Stimulated activated CD4-positive, alpha-beta T cell treated with anti-CD3 and anti-CD28 coated beads, Interleukin-12 subunit alpha, Interleukin-12 subunit beta, amount 100 ng/mL, for 48 hours (primary cell): ENCODE measurements around the gene RWDD2A.
"Not testable (repeated sequence)": the region's sequence is repeated elsewhere in the genome, so short reads cannot be mapped to it uniquely, and the experiment has no call there.

Source experiments
- DNase-seq, 3 donors: peaks; one replicate each; pipeline ENCODE4 v3.0.0-alpha.2; 2020; ENCODE audit warnings: low read depth in 2 of 3, low spot score in 1 of 3

The RWDD2A gene

DNA sequence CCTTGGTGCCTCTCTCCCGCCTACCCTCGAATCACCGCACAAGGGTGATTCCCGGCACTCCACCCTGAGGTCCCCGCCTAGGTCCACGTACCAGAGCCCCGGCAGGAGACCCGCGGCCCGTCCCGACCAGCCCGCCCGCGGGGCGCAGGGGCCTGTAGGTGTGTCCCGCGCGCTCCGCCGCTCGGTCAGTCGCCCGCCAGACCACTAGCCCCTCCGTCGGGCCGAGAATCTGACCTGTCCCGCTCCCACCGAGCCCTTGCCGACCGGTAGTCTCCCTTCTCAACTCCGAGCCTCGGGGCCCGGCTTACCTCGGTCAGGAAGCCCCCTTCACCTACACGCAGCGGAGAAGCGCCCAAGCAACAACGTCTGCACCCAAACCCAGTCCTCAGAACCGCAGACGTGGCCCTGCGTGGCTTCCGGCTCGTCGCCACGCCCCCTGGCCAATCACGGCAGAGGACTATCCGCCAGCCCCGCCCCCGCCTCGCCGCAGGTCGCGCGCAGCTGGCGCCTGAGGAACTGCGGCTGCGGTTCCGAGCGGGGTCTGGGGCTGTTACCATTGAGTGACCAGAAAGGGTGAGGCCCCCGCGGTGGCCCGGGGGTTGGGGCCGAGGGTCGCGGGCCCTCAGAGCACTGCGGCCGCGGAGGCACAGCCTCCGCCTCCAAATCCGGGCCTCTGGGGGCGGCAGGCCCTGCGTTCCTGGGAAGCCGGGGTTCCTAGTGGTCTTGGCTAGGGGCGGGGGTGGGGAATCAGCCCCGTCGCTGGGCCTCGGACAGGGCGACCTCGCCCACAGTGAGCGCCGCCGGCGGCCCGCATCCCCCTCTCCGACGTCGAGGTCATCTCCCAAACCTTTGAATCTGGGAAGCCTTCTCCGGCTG, at the start of gene RWDD2A, which contains the start of gene PGM3:
Gene RWDD2A (plus strand): TSS at position 487 of the 876 bp plus-strand sequence. CDS start 1,095 bp downstream, outside the sequence.
Gene PGM3 (minus strand): TSS at position 395 of the 876 bp plus-strand sequence. CDS start 2,253 bp downstream, outside the sequence.
- peak; percentile 74 to 84 (median 77) for DNase-seq

DNA sequence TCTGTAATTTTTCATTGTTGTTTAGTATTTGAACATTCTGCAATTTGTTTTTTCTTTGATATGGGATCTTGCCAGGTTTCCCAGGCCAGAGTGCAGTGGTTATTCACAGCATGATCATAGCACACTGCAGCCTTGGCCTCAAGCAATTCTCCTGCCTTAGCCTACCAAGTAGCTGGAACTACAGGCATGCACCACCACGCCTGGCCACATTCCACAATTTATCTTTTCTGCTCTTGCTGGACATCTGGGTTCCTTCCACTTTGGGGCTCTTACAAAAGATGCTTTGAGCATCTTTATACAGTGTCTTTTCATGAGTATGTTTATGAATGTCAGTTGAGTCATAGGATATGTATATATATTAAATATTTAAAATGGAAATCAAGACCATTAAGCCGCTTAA, 42.0 kb upstream of the RWDD2A start:
- DNase-seq: no peak

DNA sequence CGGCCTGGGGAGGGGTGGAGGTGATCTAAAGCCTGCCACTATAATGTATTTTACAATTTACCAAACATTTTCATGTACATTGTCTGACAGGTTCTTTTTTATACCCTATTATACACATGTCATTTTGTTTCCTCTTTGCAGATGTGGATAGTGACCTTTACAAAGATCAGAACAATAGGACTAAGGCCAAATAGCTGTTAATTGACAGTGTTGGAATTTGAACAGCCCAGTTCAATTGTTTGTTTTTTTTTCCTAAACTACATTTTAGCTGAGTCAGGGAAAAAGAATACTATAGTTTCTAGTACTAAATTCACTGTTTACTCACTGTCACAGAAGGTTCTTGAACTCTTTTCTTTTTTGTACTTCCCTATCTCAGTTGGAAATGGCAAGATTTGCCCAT, 40.2 kb upstream of the RWDD2A start:
- DNase-seq: no peak

DNA sequence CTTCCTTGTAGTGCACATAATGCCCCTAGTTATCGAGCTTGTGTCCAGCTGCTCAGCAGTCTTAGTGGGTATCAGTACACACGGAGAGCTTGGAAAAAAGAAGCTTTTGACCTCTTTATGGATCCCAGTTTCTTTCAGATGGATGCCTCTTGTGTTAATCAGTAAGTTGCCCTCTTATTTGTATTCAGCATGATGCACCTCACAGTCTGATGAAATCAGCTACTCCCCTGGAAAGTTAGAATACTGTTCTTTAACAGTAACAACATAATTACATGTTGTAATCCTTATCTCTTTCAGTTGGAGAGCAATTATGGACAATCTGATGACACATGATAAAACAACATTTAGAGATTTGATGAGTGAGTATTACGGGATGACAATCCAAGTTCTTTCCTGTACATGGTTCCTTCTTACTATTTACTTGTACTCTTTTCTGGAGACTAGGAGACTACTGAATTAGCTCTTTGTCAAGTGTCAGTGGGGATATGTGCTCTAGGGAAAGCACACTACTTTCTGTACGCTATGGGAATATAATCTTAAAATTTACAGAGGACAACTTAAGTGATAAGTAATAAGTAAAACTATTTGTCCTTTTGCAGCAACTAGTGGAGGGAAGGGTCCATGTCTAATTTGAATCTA, 39.2 kb upstream of the RWDD2A start:
- no peak for DNase-seq

DNA sequence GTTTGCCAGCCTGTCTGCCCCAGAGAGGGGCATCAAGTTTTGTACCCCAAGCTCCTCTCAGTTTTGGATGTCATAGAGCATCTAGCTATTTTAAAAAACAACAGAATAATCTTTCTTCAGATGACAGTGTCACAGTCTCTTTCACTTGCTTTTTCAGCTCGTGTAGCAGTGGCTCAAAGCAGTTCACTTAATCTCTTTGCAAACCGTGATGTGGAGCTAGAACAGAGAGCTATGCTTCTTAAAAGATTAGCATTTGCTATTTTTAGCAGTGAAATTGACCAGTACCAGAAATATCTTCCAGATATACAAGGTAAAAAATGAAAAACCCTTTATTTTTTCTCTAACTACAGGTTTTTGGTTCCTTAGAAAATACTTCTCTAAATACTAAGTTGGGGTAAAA, 37.4 kb upstream of the RWDD2A start:
- no peak for DNase-seq

DNA sequence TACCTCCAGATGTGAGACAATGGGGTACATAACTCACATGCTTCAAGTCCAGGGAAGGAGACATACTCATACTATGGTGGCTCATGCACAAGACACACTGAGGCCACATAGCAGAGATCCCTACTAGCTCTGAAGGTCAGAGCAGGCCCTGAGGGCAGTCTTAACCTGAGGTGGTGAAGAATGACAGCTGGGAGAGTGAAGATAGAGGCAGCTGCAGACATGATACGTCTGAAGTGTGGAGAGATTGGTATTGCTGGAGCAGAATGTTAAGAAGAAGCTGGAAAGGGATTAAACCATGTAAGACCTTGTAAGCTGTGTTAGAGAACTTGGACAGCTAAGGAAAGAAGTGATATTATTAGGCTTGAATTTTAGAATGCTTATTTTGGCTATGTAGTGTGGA, 33.0 kb upstream of the RWDD2A start:
- no peak for DNase-seq

DNA sequence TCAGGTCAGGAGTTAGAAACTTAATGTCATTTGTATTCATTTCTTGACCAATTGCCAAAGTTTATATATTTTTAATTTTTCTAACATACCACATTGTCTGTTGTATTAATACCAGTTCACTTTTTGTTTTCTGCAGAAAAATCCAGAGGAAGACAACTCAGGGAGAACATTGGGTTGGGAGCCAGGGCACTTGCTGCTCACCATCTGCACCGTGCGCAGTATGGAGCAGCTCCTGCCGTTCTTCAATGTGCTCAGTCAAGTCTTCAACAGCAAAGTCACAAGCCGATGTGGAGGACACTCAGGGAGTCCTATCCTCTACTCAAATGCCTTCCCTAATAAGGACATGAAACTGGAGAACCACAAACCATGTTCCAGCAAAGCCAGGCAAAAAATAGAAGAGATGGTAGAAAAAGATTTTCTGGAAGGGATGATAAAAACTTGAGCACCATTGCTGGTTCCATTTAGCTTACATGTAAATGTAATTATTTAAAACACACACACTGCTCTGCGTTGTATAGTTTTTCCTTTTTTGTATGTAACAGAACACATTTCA, 25.4 kb upstream of the RWDD2A start:
- no peak for DNase-seq

DNA sequence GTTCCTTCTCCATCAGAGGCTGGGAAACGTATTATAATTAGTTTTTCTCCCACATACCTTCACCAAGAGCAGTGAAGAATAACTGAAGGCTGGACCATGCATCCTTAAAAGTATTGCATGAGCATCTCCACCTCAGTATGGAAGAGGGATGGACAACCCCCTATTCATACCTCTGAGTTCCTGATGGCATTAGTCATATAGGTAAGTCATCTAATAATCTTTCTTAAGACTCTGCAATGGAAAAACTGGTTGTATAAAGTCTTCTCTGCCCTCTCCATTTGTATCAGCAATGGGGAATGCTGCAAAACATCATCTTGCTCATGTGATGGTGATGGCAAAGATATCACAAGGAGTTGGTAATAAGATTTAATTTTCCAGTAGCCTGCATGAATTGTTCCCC, 24.6 kb upstream of the RWDD2A start:
- no peak for DNase-seq

DNA sequence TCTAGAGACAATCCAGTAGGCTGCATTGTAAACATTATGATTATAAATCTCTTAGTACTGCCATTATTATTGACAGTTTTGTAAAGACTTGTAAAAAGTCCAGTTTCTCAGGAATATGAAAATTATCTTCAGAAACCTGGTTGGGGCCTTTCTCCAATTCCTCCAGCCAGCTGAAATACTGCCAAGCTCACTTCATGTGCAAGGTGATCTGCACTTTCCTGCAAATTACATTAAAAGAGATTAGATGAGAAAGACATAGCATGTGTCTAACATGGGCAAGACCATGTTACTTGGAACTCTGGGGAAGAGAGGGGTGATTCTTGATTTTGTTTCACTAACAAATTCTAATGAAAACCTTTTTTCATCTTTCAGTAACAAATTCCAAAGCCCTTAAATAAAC, 24.1 kb upstream of the RWDD2A start:
- no peak for DNase-seq

DNA sequence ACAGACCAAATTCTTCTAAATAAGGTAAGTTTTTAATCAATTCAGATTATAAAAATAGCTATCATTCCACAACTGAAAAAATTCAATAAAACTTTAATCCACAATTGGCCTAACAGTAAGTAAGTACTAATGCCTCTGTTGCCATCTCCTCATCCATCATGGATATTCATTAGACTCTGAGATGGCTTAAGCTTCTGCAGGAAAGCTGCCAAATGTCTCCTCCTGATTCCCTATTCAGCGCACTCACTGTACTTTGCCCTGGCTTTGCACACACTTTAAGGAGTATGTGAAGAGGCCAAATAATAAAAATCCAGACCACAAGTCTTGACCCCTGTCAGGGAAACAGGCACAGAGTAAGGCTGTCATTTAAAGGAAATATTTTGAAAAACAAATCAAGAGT, 23.6 kb upstream of the RWDD2A start:
- DNase-seq: no peak

DNA sequence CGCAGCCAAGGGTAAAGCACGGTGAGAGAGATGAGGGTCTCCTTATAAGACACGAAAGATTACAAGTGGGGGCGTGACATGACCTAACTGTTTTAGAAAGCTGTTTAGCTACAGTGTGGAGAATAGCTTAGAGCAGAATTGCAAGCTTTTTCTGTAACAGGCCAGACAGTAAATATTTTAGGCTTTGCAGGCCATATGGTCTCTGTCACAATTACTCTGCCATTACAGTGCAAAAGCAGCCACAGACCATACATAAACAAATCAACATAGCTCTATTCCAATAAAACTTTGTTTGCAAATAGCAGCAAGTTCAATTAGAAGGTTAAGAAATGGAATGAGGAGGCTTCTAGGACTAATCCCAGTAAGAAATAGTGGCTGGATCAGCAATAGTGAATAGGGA, 16.9 kb upstream of the RWDD2A start:
- no peak for DNase-seq

DNA sequence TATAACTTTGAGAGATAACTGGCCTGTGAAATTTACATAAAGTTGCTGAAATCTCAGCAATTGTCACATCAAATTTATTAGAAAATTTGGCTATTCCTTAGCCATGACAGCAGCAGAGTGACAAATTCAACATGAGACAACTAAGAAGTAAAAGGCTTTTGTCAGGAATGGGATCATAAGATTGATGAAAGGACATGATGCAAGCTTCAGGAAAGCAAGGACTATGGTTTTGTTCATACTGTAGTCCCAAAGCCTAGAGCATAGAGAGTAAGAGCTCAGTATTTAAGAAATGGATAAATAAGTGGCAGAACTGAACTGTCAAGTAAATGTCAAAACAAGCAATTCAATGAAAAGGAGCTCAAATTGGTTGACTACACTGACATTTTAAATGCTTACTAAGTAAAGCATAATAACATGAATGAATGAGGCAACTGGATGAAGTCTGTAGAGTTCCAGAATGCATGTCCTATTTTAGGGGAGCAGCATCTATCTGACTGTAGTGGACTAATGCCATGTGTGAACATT, 12.7 kb upstream of the RWDD2A start:
- no peak for DNase-seq

DNA sequence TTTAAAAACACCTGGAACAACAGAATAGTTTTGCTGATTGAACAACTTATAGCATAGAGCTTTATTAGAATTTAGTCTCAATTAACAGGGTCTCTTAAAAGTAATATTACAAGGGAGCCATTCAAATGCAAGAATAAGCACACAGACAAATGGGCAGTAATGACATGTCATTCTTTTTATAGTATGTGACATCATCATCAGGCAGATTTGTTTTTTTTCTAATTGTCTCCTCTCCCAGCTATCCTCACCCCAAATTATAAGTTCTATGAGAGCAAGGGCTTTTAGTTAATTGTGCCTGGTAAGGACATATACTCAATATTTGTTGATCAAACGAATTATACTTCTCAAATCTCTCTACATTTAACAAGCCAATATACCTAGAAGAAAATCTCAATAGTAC, 11.0 kb upstream of the RWDD2A start:
- DNase-seq: no peak

DNA sequence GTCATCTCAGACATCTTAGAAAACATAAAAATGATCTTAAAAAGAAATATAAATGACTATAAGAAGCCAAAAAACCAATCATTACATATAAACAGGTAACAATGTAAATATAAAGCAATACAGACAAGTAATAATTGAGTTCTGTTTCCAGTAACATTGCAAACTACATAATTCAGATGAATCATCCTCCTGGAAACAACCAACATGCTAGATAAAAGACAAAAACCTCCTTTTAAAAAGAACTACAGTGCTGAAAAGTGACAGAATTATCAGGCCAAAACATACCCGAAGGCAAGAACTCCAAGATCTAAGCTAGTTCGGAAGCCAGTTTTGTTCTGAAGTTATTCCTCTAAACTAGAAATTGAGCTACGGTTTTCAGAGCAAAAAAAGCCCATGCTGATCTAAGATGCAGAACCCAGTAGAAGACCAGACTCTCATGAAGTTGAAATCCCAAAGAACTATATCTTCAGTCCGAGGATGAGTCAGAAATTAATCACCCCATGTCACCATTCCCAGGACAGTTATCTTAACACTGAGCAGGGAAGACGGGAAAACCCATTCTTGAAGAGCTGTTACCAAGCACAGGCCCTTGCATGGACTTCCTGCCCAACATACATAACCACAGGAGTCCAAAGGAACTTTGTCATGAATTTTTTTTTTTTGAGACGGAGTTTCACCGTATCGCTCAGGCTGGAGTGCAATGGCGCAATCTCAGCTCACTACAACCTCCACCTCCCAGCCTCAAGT, 9.9 kb upstream of the RWDD2A start:
- no peak for DNase-seq

DNA sequence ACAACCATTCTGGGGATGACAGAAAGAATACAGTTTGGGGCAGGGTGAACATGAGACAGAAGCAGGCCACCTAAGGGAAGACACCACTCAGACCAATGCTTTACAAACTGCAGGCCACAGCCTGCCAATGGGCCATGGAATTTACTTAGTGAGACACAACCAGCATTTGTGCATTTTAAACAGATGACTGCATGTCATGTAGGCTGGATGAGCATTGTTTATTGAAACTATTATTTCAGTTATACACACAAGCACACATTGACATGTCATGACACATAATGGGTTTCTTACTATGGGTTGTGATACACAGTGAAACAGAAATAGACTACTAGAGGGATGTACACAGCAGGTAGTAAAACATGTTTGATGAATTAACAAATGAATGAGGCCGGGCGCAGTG, 8.1 kb upstream of the RWDD2A start:
- DNase-seq: no peak

DNA sequence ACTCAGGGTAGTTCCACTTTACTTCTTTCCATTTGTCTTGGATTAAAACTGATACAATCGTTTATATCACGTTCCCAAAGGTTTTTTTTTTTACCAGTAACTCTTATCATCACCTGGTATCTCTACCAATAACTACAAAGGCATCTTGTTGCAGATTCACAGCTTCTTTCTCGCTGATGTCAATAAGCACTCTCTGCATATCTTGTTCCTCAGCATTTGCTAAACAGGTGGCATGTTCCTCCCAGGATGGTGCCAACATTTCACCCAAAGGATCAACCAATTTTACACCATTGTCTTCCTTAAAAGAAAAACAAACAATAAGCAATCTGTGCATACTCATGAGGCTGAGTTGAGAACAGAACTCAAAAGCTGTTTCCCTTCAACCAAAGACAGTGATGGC, 4.7 kb upstream of the RWDD2A start:
- DNase-seq: no peak

DNA sequence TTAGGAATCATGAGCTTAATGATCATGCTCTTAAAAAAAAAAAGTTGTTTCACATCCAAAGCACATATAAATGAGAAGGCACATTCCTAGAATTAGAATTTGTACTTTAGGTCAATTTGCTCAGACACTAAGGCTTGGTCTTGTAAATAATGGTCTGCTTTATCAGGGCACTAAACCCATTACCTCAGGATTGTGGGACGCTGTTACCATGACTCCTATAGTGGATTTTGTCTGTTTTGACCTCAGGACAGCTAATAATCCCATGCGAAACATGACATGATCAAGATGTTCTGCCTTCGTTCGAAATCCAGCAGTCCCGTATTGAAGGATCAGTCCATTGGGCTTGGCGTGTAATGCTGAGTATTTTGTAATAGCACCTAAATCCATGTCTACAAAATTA, 2.5 kb upstream of the RWDD2A start:
- no peak for DNase-seq

DNA sequence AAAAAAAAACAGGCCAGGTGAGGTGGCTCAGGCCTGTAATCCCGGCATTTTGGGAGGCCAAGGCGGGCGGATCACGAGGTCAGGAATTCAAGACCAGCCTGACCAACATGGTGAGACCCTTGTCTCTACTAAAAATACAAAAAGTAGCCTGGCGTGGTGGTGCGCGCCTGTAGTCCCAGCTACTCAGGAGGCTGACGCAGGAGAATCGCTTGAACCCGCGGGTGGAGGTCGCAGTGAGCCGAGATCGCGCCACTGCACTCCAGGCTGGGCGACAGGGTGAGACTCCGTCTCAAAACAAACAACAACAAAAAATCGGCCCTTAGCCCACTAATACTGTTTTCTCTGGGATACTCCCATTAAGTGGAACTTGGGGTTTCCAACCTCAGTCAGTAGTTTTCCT, 1.2 kb upstream of the RWDD2A start:
- not testable (repeated sequence) for DNase-seq

DNA sequence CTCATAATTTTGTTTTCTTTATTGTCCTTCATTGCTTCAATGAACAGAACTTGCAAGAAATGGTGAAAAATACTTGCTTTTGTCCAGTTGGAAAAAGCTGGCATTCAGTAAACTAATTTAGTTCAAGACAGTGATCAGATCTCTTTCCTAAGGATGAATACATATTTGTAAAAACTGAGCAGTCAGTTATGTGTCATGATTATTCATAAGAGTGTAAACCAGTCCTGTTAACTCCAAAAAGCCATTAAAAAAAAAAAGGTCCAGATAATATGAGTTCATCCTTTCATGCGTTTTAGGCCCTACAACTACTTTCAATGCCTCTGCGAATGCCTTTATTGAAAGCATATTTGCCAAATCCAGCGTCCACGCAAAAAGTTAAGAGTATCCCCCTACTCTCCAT, 701 bp upstream of the RWDD2A start:
- DNase-seq: no peak

DNA sequence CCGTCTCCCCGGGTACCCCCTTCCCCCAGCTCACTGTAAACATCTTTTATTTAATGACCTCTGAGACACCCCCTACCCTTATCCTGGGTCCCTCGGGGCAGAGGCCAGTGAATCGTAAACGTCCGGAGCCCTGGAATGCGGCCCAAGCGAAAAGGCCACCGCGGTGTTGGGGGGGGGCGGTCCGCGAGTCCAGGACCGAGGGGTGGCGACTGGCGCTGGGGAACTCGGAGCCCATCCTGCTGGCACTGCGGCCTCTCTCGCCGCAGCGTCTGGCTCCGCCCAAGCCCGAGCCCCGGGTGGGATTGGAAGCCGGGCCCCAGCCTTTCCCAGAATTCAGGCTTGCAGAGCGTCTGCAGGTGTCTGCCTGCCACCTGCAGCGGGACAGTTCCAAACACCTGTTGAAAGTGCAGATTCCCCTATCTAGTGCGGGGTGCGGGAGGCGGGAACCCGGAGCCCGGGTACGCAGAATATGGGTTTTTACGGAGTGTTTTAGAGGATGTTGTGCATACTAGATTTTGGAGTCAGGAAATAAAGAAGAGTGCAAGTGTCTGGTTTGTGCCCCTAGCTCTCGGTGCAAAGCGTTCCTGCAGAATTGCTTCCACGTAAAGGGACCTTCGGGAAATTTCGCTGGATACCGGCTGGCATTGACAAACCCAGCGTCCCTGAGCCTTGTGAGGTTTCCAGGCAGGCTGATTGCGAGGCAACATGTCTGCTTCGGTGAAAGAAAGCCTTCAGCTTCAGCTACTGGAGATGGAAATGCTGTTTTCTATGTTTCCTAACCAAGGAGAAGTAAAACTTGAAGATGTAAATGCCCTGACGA, 800 bp downstream of the RWDD2A start:
- peak in 1 of 3 donors; percentile 1 for DNase-seq
